Measurements from ENCODE around the gene CYP19A1. TPM values are rescaled to one million over a fixed set of nuclear protein-coding genes. Genes with fewer than 3 reads are reported as not detected.

Gene CYP19A1
- total and polyA plus RNA-seq, 9 of the 15 experiments (the other 6 are each of a cell fraction or from before 2014, with no cell fraction given) = 0.16 to 0.63 (median 0.47) TPM; not detected in 3

- TF ChIP-seq ETS1 (conservative IDR thresholded peaks at IDR 0.05; ENCODE audit: control insufficient read depth, low read depth, low read length) (no peak), ZFP36 (IDR thresholded peaks at IDR 0.05; ENCODE audit: low read depth, low read length, partially characterized antibody) (peak; percentile 21), FIP1L1 (IDR thresholded peaks at IDR 0.05; ENCODE audit: low read depth, low read length, poor library complexity, severe bottlenecking) (no peak), SP2 (IDR thresholded peaks at IDR 0.05; ENCODE audit: extremely low read depth, low read depth, low read length, poor library complexity, severe bottlenecking) (no peak), ZNF592 (IDR thresholded peaks at IDR 0.05) (no peak), HOXB6 (CRISPR knock-in tag; IDR thresholded peaks at IDR 0.05; ENCODE audit: borderline replicate concordance) (no peak), ZNF224 (CRISPR knock-in tag; IDR thresholded peaks at IDR 0.05) (no peak), ZSCAN32 (CRISPR knock-in tag; IDR thresholded peaks at IDR 0.05) (no peak), MAZ (CRISPR knock-in tag; conservative IDR thresholded peaks at IDR 0.05 in 1 of 2, IDR thresholded peaks at IDR 0.05 in 1 of 2) (peak in 1 of 2 experiments; percentile 41; a peak in 1 of 4 replicates), ARNT (IDR thresholded peaks at IDR 0.05) (no peak), ZNF583 (CRISPR knock-in tag; IDR thresholded peaks at IDR 0.05) (no peak), E2F4 (CRISPR knock-in tag; IDR thresholded peaks at IDR 0.05; ENCODE audit: low read depth) (no peak), ZNF584 (CRISPR knock-in tag; IDR thresholded peaks at IDR 0.05; ENCODE audit: low read depth) (no peak), POLR2AphosphoS2 (IDR thresholded peaks at IDR 0.05; ENCODE audit: low read length) (no peak), ZNF165 (CRISPR knock-in tag; IDR thresholded peaks at IDR 0.05; ENCODE audit: borderline replicate concordance) (no peak), TEAD2 (tag; IDR thresholded peaks at IDR 0.05) (no peak), BCOR (IDR thresholded peaks at IDR 0.05) (no peak), ZNF280A (IDR thresholded peaks at IDR 0.05; ENCODE audit: low read depth, partially characterized antibody) (no peak)
These were observed 42.8 kb upstream of the CYP19A1 start (continued) for GRCh38 chr15:51380999-51381806.

Measured in K562 (cell line).